H1 (cell line): ENCODE measurements around the gene NEDD4L. TPM values are rescaled to one million over a fixed set of nuclear protein-coding genes. Genes with fewer than 3 reads are reported as not detected.

Source experiments
- CTCF ChIA-PET: fragments of 300-600 bp; sonication (Branson Sonifier 250); formaldehyde crosslinking; loops from one replicate; lab custom pipeline; 2021; ENCODE audit not compliant: partially characterized antibody; lab: Charles Lee
- POLR2A ChIA-PET: fragments of 300-600 bp; sonication (Branson Sonifier 250); formaldehyde crosslinking; loops from one replicate; lab custom pipeline; 2021; ENCODE audit warnings: inconsistent platforms; ENCODE audit not compliant: partially characterized antibody; lab: Charles Lee
- DNase-seq, 2 experiments: peaks; one replicate each; pipeline versions ENCODE4 v3.0.0 to v3.0.0-alpha.2; 2010 to 2022; ENCODE audit warnings: low spot score in 2 of 2, low read depth in 1 of 2, mixed read lengths in 1 of 2
- FAIRE-seq: peaks from 2 replicates; lab custom pipeline; 2011; peaks lifted over from hg19 to GRCh38; lab: Jason Lieb, UNC
- H2AFZ ChIP-seq: 2 replicates; pipeline ENCODE4 v1.8.1; 2012; ENCODE audit warnings: low read length, inconsistent platforms
- H2AK5ac ChIP-seq: 2 replicates; pipeline ENCODE4 v1.6.1; 2013; ENCODE audit warnings: low read depth, low read length
- H2BK120ac ChIP-seq: replicated peaks from 2 replicates; pipeline ENCODE3; 2013; ENCODE audit warnings: low read depth, low read length, inconsistent platforms
- H2BK12ac ChIP-seq: 2 replicates; pipeline ENCODE4 v1.6.1; 2013; ENCODE audit warnings: low read depth, low read length
- H2BK15ac ChIP-seq: 2 replicates; pipeline ENCODE4 v1.6.1; 2013; ENCODE audit warnings: low read length
- H2BK20ac ChIP-seq: 2 replicates; pipeline ENCODE4 v1.6.1; 2013; ENCODE audit warnings: low read length
- H2BK5ac ChIP-seq: 2 replicates; pipeline ENCODE4 v1.6.1; 2013; ENCODE audit warnings: low read depth, low read length
- H3K14ac ChIP-seq: 2 replicates; pipeline ENCODE4 v1.6.1; 2013; ENCODE audit warnings: inconsistent platforms; ENCODE audit not compliant: insufficient read length
- H3K18ac ChIP-seq: 2 replicates; pipeline ENCODE4 v1.6.1; 2013; ENCODE audit warnings: low read length; ENCODE audit errors: extremely low read depth
- H3K23ac ChIP-seq: 2 replicates; pipeline ENCODE4 v1.6.1; 2013; ENCODE audit warnings: inconsistent platforms; ENCODE audit not compliant: insufficient read length
- H3K23me2 ChIP-seq: 2 replicates; pipeline ENCODE4 v1.6.1; 2013; ENCODE audit warnings: low read depth, low read length
- H3K27ac ChIP-seq: 2 replicates; pipeline ENCODE4 v1.6.1; 2011; ENCODE audit warnings: low read depth, low read length, inconsistent platforms
- H3K27me3 ChIP-seq, 4 experiments: replicated peaks in 1 of 4; 1 replicate in 1 of 4; 2 replicates in 3 of 4; pipeline versions ENCODE4 v1.6.1 to v1.8.1; 2011 to 2013; ENCODE audit warnings: low read length in 3 of 4, mild to moderate bottlenecking in 3 of 4, inconsistent platforms in 2 of 4, mixed read lengths in 2 of 4, moderate library complexity in 1 of 4; ENCODE audit not compliant: control insufficient read depth in 3 of 4, insufficient read depth in 3 of 4; ENCODE audit errors: extremely low read depth in 1 of 4
- H3K36me3 ChIP-seq, 4 experiments: 2 replicates each; pipeline versions ENCODE4 v1.6.1 to v1.8.1; 2011 to 2013; ENCODE audit warnings: mild to moderate bottlenecking in 4 of 4, low read length in 3 of 4, moderate library complexity in 2 of 4, control low read depth in 1 of 4, inconsistent platforms in 1 of 4; ENCODE audit not compliant: insufficient read depth in 4 of 4, control insufficient read depth in 2 of 4
- H3K4ac ChIP-seq: replicated peaks from 2 replicates; pipeline ENCODE3; 2013; ENCODE audit warnings: low read length, low read depth, mixed read lengths, inconsistent platforms; ENCODE audit not compliant: insufficient read length
- H3K4me1 ChIP-seq, 4 experiments: replicated peaks in 1 of 4; 1 replicate in 1 of 4; 2 replicates in 3 of 4; pipeline versions ENCODE4 v1.6.1 to v1.8.1; 2011 to 2013; ENCODE audit warnings: low read length in 3 of 4, inconsistent platforms in 2 of 4, mixed read lengths in 1 of 4; ENCODE audit not compliant: insufficient read depth in 4 of 4, control insufficient read depth in 3 of 4
- H3K4me2 ChIP-seq, 2 experiments: 2 replicates each; pipeline versions ENCODE4 v1.6.1 to v1.8.1; 2011 to 2013; ENCODE audit warnings: low read depth in 2 of 2, low read length in 2 of 2, control low read depth in 1 of 2, inconsistent platforms in 1 of 2, mild to moderate bottlenecking in 1 of 2; ENCODE audit not compliant: insufficient read depth in 1 of 2
- H3K4me3 ChIP-seq, 4 experiments: fragments of 200-600, 300-600 bp in 1 of 4; sonication (generic), shearing (Covaris generic), sonication (Bioruptor Twin) in 1 of 4; 2 replicates each; pipeline versions ENCODE4 v1.5.1 to v1.8.1; 2011 to 2016; ENCODE audit warnings: low read length in 4 of 4, low read depth in 3 of 4, control low read depth in 2 of 4, inconsistent platforms in 2 of 4, mild to moderate bottlenecking in 2 of 4, mixed read lengths in 1 of 4, moderate library complexity in 1 of 4; ENCODE audit not compliant: insufficient read depth in 2 of 4; ENCODE audit errors: extremely low read depth in 1 of 4
- H3K56ac ChIP-seq: replicated peaks from 2 replicates; pipeline ENCODE3; 2013; ENCODE audit warnings: low read depth, mild to moderate bottlenecking, mixed read lengths, low read length, inconsistent platforms; ENCODE audit not compliant: insufficient read length
- H3K79me1 ChIP-seq: 2 replicates; pipeline ENCODE4 v1.6.1; 2013; ENCODE audit warnings: low read depth, low read length, control low read depth
- H3K79me2 ChIP-seq, 2 experiments: 2 replicates each; pipeline versions ENCODE4 v1.6.1 to v1.8.1; 2012 to 2013; ENCODE audit warnings: low read length in 2 of 2, mild to moderate bottlenecking in 2 of 2, inconsistent platforms in 1 of 2; ENCODE audit not compliant: insufficient read depth in 2 of 2, control insufficient read depth in 1 of 2
- H3K9ac ChIP-seq, 4 experiments: replicated peaks in 1 of 4; 1 replicate in 1 of 4; 2 replicates in 3 of 4; pipeline versions ENCODE4 v1.6.1 to v1.8.1; 2011 to 2013; ENCODE audit warnings: low read depth in 3 of 4, low read length in 3 of 4, control low read depth in 2 of 4, mild to moderate bottlenecking in 2 of 4, moderate library complexity in 2 of 4, inconsistent platforms in 1 of 4; ENCODE audit errors: extremely low read depth in 1 of 4
- H3K9me3 ChIP-seq, 2 experiments: 2 replicates each; pipeline versions ENCODE4 v1.6.1 to v1.8.1; 2012 to 2013; ENCODE audit warnings: mild to moderate bottlenecking in 2 of 2, moderate library complexity in 2 of 2, control low read depth in 1 of 2, inconsistent platforms in 1 of 2, low read depth in 1 of 2, low read length in 1 of 2, mixed read lengths in 1 of 2; ENCODE audit not compliant: insufficient read depth in 2 of 2
- H4K20me1 ChIP-seq, 2 experiments: replicated peaks in 1 of 2; 2 replicates each; pipeline versions ENCODE3 to v1.8.1; 2011 to 2013; ENCODE audit warnings: inconsistent platforms in 2 of 2, low read length in 2 of 2, mild to moderate bottlenecking in 1 of 2; ENCODE audit not compliant: insufficient read depth in 2 of 2, control insufficient read depth in 1 of 2
- H4K5ac ChIP-seq: 2 replicates; pipeline ENCODE4 v1.6.1; 2013; ENCODE audit warnings: low read length, low read depth, mixed read lengths, inconsistent platforms; ENCODE audit not compliant: insufficient read length
- H4K8ac ChIP-seq: 2 replicates; pipeline ENCODE4 v1.8.0; 2013; ENCODE audit warnings: mild to moderate bottlenecking, moderate library complexity, low read length, inconsistent platforms; ENCODE audit not compliant: insufficient read depth; ENCODE audit errors: extremely low read depth
- H4K91ac ChIP-seq: replicated peaks from 2 replicates; pipeline ENCODE3; 2013; ENCODE audit warnings: low read length, mixed read lengths, inconsistent platforms; ENCODE audit not compliant: insufficient read length
- ASH2L ChIP-seq: fragments of 200-600, 300-600 bp; sonication (generic); IDR thresholded peaks from one replicate; pipeline ENCODE4 v1.7.1; 2017; ENCODE audit warnings: low read length
- BRCA1 ChIP-seq: IDR thresholded peaks from 2 replicates; pipeline ENCODE4 v1.6.1; 2012; ENCODE audit warnings: low read depth, low read length, improper control_type of control experiment
- CBX8 ChIP-seq: fragments of 300-800, 300-1000 bp; sonication (generic); IDR thresholded peaks from 2 replicates; pipeline ENCODE4 v1.7.1; 2016; ENCODE audit warnings: low read depth, low read length, borderline replicate concordance
- KDM1A ChIP-seq: fragments of 200-600, 300-600 bp; sonication (generic); IDR thresholded peaks from 2 replicates; pipeline ENCODE4 v1.7.1; 2016; ENCODE audit warnings: mild to moderate bottlenecking, low read length, borderline replicate concordance
- KDM4A ChIP-seq: IDR thresholded peaks from one replicate; pipeline ENCODE4 v1.7.1; 2012; ENCODE audit warnings: low read depth, mild to moderate bottlenecking, moderate library complexity, low read length, inconsistent platforms; ENCODE audit not compliant: severe bottlenecking
- RXRA ChIP-seq: IDR thresholded peaks from 2 replicates; pipeline ENCODE4 v1.6.1; 2011; ENCODE audit warnings: low read depth, mild to moderate bottlenecking, low read length, moderate library complexity; ENCODE audit not compliant: insufficient read depth
- SIX5 ChIP-seq: IDR thresholded peaks from 2 replicates; pipeline ENCODE4 v1.6.1; 2011; ENCODE audit warnings: mild to moderate bottlenecking, low read depth, low read length
- SP1 ChIP-seq: IDR thresholded peaks from 2 replicates; pipeline ENCODE4 v1.6.1; 2011; ENCODE audit warnings: low read depth, low read length
- SP2 ChIP-seq: IDR thresholded peaks from 2 replicates; pipeline ENCODE4 v1.6.1; 2012; ENCODE audit warnings: mild to moderate bottlenecking, low read length, inconsistent platforms
- TBP ChIP-seq: IDR thresholded peaks from 2 replicates; pipeline ENCODE4 v1.6.1; 2011; ENCODE audit warnings: low read depth, low read length, improper control_type of control experiment
- WGBS, 2 experiments: shearing (Covaris generic) in 1 of 2; methylation state at CpG; one replicate each; pipeline versions ENCODE4 v1.1.6 to v1.1.7; 2013 to 2015; ENCODE audit warnings: low lambda C conversion rate in 2 of 2, mixed read lengths in 2 of 2, inconsistent platforms in 1 of 2, low coverage in 1 of 2, missing lambda C conversion rate in 1 of 2; ENCODE audit not compliant: insufficient replicate concordance in 2 of 2, insufficient coverage in 1 of 2, insufficient read length in 1 of 2; ENCODE audit errors: extremely low coverage in 1 of 2, missing lambda C conversion rate in 1 of 2; 5-methylcytosine and 5-hydroxymethylcytosine counted together
- polyA plus RNA-seq, 7 experiments: library from polyadenylated mRNA; depleted of rRNA in 3 of 7; stranded (reverse) in 5 of 7; unstranded in 2 of 7; fragments of >200 nt in 5 of 7; fragments of 200-250 nt in 2 of 7; gene quantifications; 1 replicate in 5 of 7; 2 replicates in 1 of 7; 4 replicates in 1 of 7; pipeline versions ENCODE4 v1.2.1 to v1.2.3, GENCODE V29; 2011 to 2013; ENCODE audit warnings: missing spikeins in 2 of 7, mixed read lengths in 2 of 7
- total RNA-seq: library from RNA; stranded (reverse); fragmentation: NEBNext Ultra II Directional; extraction: Animal tissue kit (Norgen Biotek cat#: 25700); gene quantifications from 2 replicates; pipeline ENCODE4 v1.2.1, GENCODE V29; 2021
- TF ChIP-seq, protein P1 (sequence below): IDR thresholded peaks from 2 replicates; pipeline ENCODE4 v1.6.1; 2011; ENCODE audit warnings: low read depth, mild to moderate bottlenecking, low read length; ENCODE audit not compliant: insufficient read depth
- TF ChIP-seq, protein P2 (sequence below): IDR thresholded peaks from 2 replicates; pipeline ENCODE4 v1.6.1; 2012; ENCODE audit warnings: inconsistent platforms

NEDD4L gene
- total and polyA plus RNA-seq, 2 of the 8 experiments (the other 6 are each of a cell fraction or from before 2014, with no cell fraction given): 37.3 to 69.8 TPM

DNA sequence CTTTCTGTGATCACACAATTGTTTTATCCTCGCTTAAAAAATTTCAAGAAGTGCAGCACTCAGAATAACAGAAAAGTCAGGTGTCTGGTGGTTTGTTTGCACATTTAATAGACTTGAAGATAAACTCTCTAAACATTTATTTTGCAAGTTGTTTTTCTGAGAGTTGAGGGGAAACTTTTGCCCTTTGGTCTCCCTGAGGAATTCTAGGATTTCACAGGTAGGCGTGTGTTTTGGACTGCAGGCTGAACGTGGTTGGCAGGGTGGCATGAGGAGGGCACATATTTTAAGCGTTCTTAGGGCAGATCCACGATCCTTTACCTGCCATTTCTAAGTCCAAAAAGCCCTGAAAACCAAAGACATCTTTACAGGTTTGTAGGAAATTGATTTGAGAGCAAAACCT lies 188.6 kb downstream of the NEDD4L start:
- H4K20me1 ChIP-seq: peaks cover 0 to 4% of the 10 kb centered on the region in 2 experiments
- H3K36me3 ChIP-seq: no peaks in the 10 kb centered on the region
- TF ChIP-seq BRCA1 (no peak), RXRA (no peak), ASH2L (no peak), SIX5 (no peak), KDM4A (no peak), SP2 (no peak), SP1 (no peak), TBP (no peak), KDM1A (no peak), CBX8 (no peak)
- TF ChIP-seq, protein P1, sequence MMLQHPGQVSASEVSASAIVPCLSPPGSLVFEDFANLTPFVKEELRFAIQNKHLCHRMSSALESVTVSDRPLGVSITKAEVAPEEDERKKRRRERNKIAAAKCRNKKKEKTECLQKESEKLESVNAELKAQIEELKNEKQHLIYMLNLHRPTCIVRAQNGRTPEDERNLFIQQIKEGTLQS: no peak
- TF ChIP-seq, protein P2, sequence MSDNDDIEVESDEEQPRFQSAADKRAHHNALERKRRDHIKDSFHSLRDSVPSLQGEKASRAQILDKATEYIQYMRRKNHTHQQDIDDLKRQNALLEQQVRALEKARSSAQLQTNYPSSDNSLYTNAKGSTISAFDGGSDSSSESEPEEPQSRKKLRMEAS: no peak
- H3K56ac ChIP-seq: no peak overlapping the region
- H2BK5ac ChIP-seq: no peak overlapping the region
- 90% methylated on average over 5 of the region's 5 CpGs; no CpG with 5 or more reads in 1 of the 2 experiments for WGBS, 2 experiments
- H3K18ac ChIP-seq: no peak overlapping the region
- no peaks in the 10 kb centered on the region for H3K23me2 ChIP-seq
- H3K4me1 ChIP-seq: peaks cover 10 to 22% (median 21%) of the 10 kb centered on the region in 4 experiments
- CTCF ChIA-PET: interaction anchor here (0.6 to 1.6 kb wide), 3 partner anchors 9 to 52 kb away, joined by 3 to 5 read pairs (median 4); no protein-coding TSS in a partner anchor
- no peak overlapping the region for H3K14ac ChIP-seq
- H3K79me1 ChIP-seq: peaks cover 2% of the 10 kb centered on the region; the same call in 1 of the 2 replicates
- H3K4me2 ChIP-seq: no peak overlapping the region
- POLR2A ChIA-PET: no interaction called here
- no peak overlapping the region for H2BK20ac ChIP-seq
- DNase-seq (no peak), FAIRE-seq (no peak)
- H3K9ac ChIP-seq: no peak overlapping the region
- no peaks in the 10 kb centered on the region for H3K27me3 ChIP-seq
- no peak overlapping the region for H4K8ac ChIP-seq
- H2AK5ac ChIP-seq: no peak overlapping the region
- H2AFZ ChIP-seq: no peak overlapping the region
- H2BK15ac ChIP-seq: no peak overlapping the region
- no peak overlapping the region for H2BK12ac ChIP-seq
- H4K91ac ChIP-seq: no peak overlapping the region
- H3K27ac ChIP-seq: no peak overlapping the region
- H3K4me3 ChIP-seq: no peak overlapping the region
- H3K23ac ChIP-seq: no peak overlapping the region
- H3K4ac ChIP-seq: no peak overlapping the region
- no peaks in the 10 kb centered on the region for H3K9me3 ChIP-seq
- no peak overlapping the region for H2BK120ac ChIP-seq
- H4K5ac ChIP-seq: no peak overlapping the region
- peaks cover 5 to 73% of the 10 kb centered on the region in 2 experiments; a peak in 3 of 4 replicates for H3K79me2 ChIP-seq
